H1 (cell line): Measurements from ENCODE around the gene RIN2. TPM values are rescaled to one million over a fixed set of nuclear protein-coding genes. Genes with fewer than 3 reads are reported as not detected.

Experiments
- polyA plus RNA-seq, 7 experiments: library from polyadenylated mRNA; depleted of rRNA in 3 of 7; stranded (reverse) in 5 of 7; unstranded in 2 of 7; fragments of >200 nt in 5 of 7; fragments of 200-250 nt in 2 of 7; gene quantifications; 1 replicate in 5 of 7; 2 replicates in 1 of 7; 4 replicates in 1 of 7; pipeline versions ENCODE4 v1.2.1 to v1.2.3, GENCODE V29; 2011 to 2013; ENCODE audit warnings: missing spikeins in 2 of 7, mixed read lengths in 2 of 7
- total RNA-seq: library from RNA; stranded (reverse); fragmentation: NEBNext Ultra II Directional; extraction: Animal tissue kit (Norgen Biotek cat#: 25700); gene quantifications from 2 replicates; pipeline ENCODE4 v1.2.1, GENCODE V29; 2021
- TF ChIP-seq, protein P1 (sequence below): IDR thresholded peaks from 2 replicates; pipeline ENCODE4 v1.6.1; 2012; ENCODE audit warnings: inconsistent platforms

Gene RIN2
- total and polyA plus RNA-seq, 2 of the 8 experiments (the other 6 are each of a cell fraction or from before 2014, with no cell fraction given) = 0.20 to 1.3 TPM

DNA sequence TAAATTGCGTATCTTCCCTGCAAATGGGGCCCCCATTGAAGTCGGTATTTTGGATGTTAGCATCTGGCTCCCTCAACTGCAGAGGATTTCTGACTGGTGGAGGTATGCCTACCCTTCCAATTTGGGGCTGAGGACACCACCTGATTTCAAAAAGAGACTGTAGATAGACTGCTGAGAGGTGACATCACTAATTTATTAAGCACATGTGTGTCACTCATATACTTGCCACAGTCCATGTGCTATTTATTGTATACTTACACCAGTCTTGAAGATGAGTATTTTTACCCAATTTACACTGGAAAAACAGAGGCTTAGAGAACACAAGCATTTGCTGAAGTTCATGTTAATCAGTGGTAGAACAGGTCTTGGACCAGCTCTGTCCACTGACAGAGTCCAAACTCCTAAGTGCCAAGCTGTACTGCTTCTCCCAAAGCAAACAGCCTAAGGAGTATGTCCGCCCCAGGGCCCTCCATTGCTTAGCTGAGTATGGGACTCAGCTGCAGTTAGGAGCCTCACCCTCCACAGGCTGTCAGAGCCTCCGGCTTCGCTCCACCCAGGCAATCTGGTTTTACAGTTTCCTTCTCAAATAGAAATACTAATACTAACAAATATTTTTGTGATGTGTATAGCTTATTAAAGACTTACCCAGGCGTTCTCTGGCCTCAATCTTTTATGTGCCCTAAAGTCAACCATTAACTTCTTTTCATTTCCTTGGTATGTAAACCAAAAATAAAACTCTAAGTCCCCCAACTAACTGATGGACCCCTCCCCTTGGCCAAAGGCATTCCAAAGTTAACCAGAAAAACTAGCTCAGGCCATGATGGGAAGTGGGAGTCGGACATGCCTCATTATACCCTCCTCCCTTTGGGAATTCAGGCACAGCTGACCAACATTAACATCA lies 17.5 kb downstream of the RIN2 start (continued):
- TF ChIP-seq, protein P1, sequence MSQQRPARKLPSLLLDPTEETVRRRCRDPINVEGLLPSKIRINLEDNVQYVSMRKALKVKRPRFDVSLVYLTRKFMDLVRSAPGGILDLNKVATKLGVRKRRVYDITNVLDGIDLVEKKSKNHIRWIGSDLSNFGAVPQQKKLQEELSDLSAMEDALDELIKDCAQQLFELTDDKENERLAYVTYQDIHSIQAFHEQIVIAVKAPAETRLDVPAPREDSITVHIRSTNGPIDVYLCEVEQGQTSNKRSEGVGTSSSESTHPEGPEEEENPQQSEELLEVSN = no peak
